ENCODE data around the gene RAB3D.

GRCh38 chr19:11322269-11323024 is 17.0 kb downstream of the RAB3D start:
- TF ChIP-seq, protein P1, sequence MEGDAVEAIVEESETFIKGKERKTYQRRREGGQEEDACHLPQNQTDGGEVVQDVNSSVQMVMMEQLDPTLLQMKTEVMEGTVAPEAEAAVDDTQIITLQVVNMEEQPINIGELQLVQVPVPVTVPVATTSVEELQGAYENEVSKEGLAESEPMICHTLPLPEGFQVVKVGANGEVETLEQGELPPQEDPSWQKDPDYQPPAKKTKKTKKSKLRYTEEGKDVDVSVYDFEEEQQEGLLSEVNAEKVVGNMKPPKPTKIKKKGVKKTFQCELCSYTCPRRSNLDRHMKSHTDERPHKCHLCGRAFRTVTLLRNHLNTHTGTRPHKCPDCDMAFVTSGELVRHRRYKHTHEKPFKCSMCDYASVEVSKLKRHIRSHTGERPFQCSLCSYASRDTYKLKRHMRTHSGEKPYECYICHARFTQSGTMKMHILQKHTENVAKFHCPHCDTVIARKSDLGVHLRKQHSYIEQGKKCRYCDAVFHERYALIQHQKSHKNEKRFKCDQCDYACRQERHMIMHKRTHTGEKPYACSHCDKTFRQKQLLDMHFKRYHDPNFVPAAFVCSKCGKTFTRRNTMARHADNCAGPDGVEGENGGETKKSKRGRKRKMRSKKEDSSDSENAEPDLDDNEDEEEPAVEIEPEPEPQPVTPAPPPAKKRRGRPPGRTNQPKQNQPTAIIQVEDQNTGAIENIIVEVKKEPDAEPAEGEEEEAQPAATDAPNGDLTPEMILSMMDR (IDR thresholded peaks at IDR 0.05) = no peak
- no peak for TF ChIP-seq POLR2A (IDR thresholded peaks at IDR 0.05)
